KOPT-K1 (cell line): Measurements from ENCODE around the gene SNRNP27.

Source experiments
- H3K27ac ChIP-seq: fragments of 200-600 bp; sonication (generic); 2 replicates; pipeline ENCODE4 v1.5.1; 2016; ENCODE audit warnings: antibody characterized with exemption, mild to moderate bottlenecking, low read depth, low read length; ENCODE audit not compliant: poor library complexity, severe bottlenecking
- H3K36me3 ChIP-seq: fragments of 200-600 bp; sonication (generic); 2 replicates; pipeline ENCODE4 v1.5.1; 2017; ENCODE audit warnings: antibody characterized with exemption, mild to moderate bottlenecking, low read length, moderate library complexity; ENCODE audit not compliant: insufficient read depth
- H3K9me3 ChIP-seq: fragments of 200-600 bp; sonication (generic); 2 replicates; pipeline ENCODE4 v1.5.1; 2017; ENCODE audit warnings: antibody characterized with exemption, low read length, mild to moderate bottlenecking; ENCODE audit not compliant: insufficient read depth, poor library complexity, severe bottlenecking

Gene SNRNP27

GRCh38 chr2:69933839-69934613, 40.3 kb downstream of the SNRNP27 start:
- Histone ChIP-seq H3K27ac (no peak overlapping the region), H3K9me3 (no peaks in the 10 kb centered on the region), H3K36me3 (peaks cover 33% of the 10 kb centered on the region)

- Histone ChIP-seq H3K36me3 (peaks cover 35% of the 10 kb centered on the region), H3K9me3 (no peaks in the 10 kb centered on the region), H3K27ac (no peak overlapping the region)
Measured at GRCh38 chr2:69934614-69934908, 40.8 kb downstream of the SNRNP27 start.

GRCh38 chr2:69935011-69935410, 41.3 kb downstream of the SNRNP27 start:
- no peaks in the 10 kb centered on the region for H3K9me3 ChIP-seq
- no peak overlapping the region for H3K27ac ChIP-seq
- peaks cover 35% of the 10 kb centered on the region for H3K36me3 ChIP-seq

GRCh38 chr2:69936906-69937305, 43.1 kb downstream of the SNRNP27 start:
- Histone ChIP-seq H3K36me3 (peaks cover 35% of the 10 kb centered on the region), H3K9me3 (no peaks in the 10 kb centered on the region), H3K27ac (no peak overlapping the region)

- no peak overlapping the region for H3K27ac ChIP-seq
- no peaks in the 10 kb centered on the region for H3K9me3 ChIP-seq
- peaks cover 35% of the 10 kb centered on the region for H3K36me3 ChIP-seq
Measured at GRCh38 chr2:69937968-69938367, 44.2 kb downstream of the SNRNP27 start.

- Histone ChIP-seq H3K9me3 (no peaks in the 10 kb centered on the region), H3K36me3 (peaks cover 35% of the 10 kb centered on the region), H3K27ac (no peak overlapping the region)
Measured at GRCh38 chr2:69939722-69940121, 46.0 kb downstream of the SNRNP27 start.

GRCh38 chr2:69940691-69941090, 46.9 kb downstream of the SNRNP27 start:
- H3K36me3 ChIP-seq = peaks cover 30% of the 10 kb centered on the region
- no peaks in the 10 kb centered on the region for H3K9me3 ChIP-seq
- H3K27ac ChIP-seq = no peak overlapping the region

- H3K27ac ChIP-seq = no peak overlapping the region
- no peaks in the 10 kb centered on the region for H3K9me3 ChIP-seq
- H3K36me3 ChIP-seq = peaks cover 10% of the 10 kb centered on the region
Measured at GRCh38 chr2:69943000-69943842, 49.5 kb downstream of the SNRNP27 start.

GRCh38 chr2:69943843-69944525, 50.2 kb downstream of the SNRNP27 start:
- Histone ChIP-seq H3K36me3 (peaks cover 3% of the 10 kb centered on the region), H3K27ac (no peak overlapping the region), H3K9me3 (no peaks in the 10 kb centered on the region)

- Histone ChIP-seq H3K27ac (no peak overlapping the region), H3K9me3 (no peaks in the 10 kb centered on the region), H3K36me3 (no peaks in the 10 kb centered on the region)
Measured at GRCh38 chr2:69944756-69945155, 51.0 kb downstream of the SNRNP27 start.

GRCh38 chr2:69945441-69945840, 51.7 kb downstream of the SNRNP27 start:
- Histone ChIP-seq H3K36me3 (no peaks in the 10 kb centered on the region), H3K27ac (peak overlapping the region; percentile 88), H3K9me3 (no peaks in the 10 kb centered on the region)

GRCh38 chr2:69945941-69946340, 52.2 kb downstream of the SNRNP27 start:
- H3K36me3 ChIP-seq = no peaks in the 10 kb centered on the region
- peak overlapping the region; percentile 88 for H3K27ac ChIP-seq
- H3K9me3 ChIP-seq = no peaks in the 10 kb centered on the region

- Histone ChIP-seq H3K27ac (peak overlapping the region; percentile 88), H3K9me3 (no peaks in the 10 kb centered on the region), H3K36me3 (no peaks in the 10 kb centered on the region)
Measured at GRCh38 chr2:69946351-69947324, 52.9 kb downstream of the SNRNP27 start.

GRCh38 chr2:69947325-69947931, 53.7 kb downstream of the SNRNP27 start:
- Histone ChIP-seq H3K27ac (peak overlapping the region; percentile 88), H3K9me3 (no peaks in the 10 kb centered on the region), H3K36me3 (no peaks in the 10 kb centered on the region)
